ENCODE measurements around the gene PRDM16. TPM values are rescaled to one million over a fixed set of nuclear protein-coding genes. Genes with fewer than 3 reads are reported as not detected.

The PRDM16 gene
- polyA plus RNA-seq, 1 of the 3 experiments (the other 2 are of a cell fraction), result not detected

GRCh38 chr1:3028531-3029282 is 40.3 kb upstream of the PRDM16 start:
- 8% methylated on average over 12 of the region's 32 CpGs for WGBS (ENCODE audit: low lambda C conversion rate)
- CTCF ChIA-PET, result interaction anchor here (1.4 to 1.9 kb wide), 2 partner anchors 10 to 17 kb away, joined by 3 to 4 read pairs; no protein-coding TSS in a partner anchor
- H4K20me1 ChIP-seq (ENCODE audit: insufficient read depth), result no peaks in the 10 kb centered on the region
- H3K9me3 ChIP-seq, result no peaks in the 10 kb centered on the region
- no peaks in the 10 kb centered on the region for H3K9me2 ChIP-seq
- DNase-seq, result no peak
- no peak overlapping the region for H3K9ac ChIP-seq
- no peaks in the 10 kb centered on the region for H3K4me1 ChIP-seq (ENCODE audit: control insufficient read depth in 1 of 2, insufficient read depth in 2 of 2, low read depth in 1 of 2, low read length in 1 of 2)
- POLR2A ChIA-PET, result no interaction called here
- H3K79me2 ChIP-seq (ENCODE audit: insufficient read depth), result no peaks in the 10 kb centered on the region
- no peak overlapping the region for H2AFZ ChIP-seq (ENCODE audit: low read depth)
- no peaks in the 10 kb centered on the region for H3K27me3 ChIP-seq (ENCODE audit: insufficient read depth)
- H3F3A ChIP-seq (replicated peaks; ENCODE audit: insufficient read depth), result no peaks in the 10 kb centered on the region
- no peak overlapping the region for H3K4me2 ChIP-seq
- no peak overlapping the region for H3K4me3 ChIP-seq (ENCODE audit: low read depth in 2 of 2, low read length in 1 of 2)
- H3K36me3 ChIP-seq (replicated peaks in 1 of 2; ENCODE audit: control insufficient read depth in 1 of 2, insufficient read depth in 2 of 2, low read length in 1 of 2), result no peaks in the 10 kb centered on the region
- no peak for TF ChIP-seq EZH2phosphoT487 (IDR thresholded peaks at IDR 0.05; ENCODE audit: borderline replicate concordance, low read depth)
- TF ChIP-seq TAF1 (IDR thresholded peaks at IDR 0.05; ENCODE audit: borderline replicate concordance, low read depth, low read length), result no peak
- TF ChIP-seq CHD2 (IDR thresholded peaks at IDR 0.05; ENCODE audit: low read length, partially characterized antibody), result no peak
- TF ChIP-seq RCOR1 (IDR thresholded peaks at IDR 0.05; ENCODE audit: low read length), result no peak
- TF ChIP-seq TCF12 (IDR thresholded peaks at IDR 0.05), result no peak
- no peak overlapping the region for H3K27ac ChIP-seq (ENCODE audit: low read depth in 2 of 2, low read length in 1 of 2)

- POLR2A ChIA-PET, result no interaction called here
- CTCF ChIA-PET, result no interaction called here
- no peaks in the 10 kb centered on the region for H3K9me3 ChIP-seq
Measured at GRCh38 chr1:3029481-3029961, 39.5 kb upstream of the PRDM16 start.

More at GRCh38 chr1:3029481-3029961, 39.5 kb upstream of the PRDM16 start:
- Histone ChIP-seq H3K9me2 (no peaks in the 10 kb centered on the region), H2AFZ (ENCODE audit: low read depth) (no peak overlapping the region), H3K4me1 (ENCODE audit: control insufficient read depth in 1 of 2, insufficient read depth in 2 of 2, low read depth in 1 of 2, low read length in 1 of 2) (no peaks in the 10 kb centered on the region), H3K27ac (ENCODE audit: low read depth in 2 of 2, low read length in 1 of 2) (no peak overlapping the region), H3K27me3 (ENCODE audit: insufficient read depth) (no peaks in the 10 kb centered on the region), H4K20me1 (ENCODE audit: insufficient read depth) (no peaks in the 10 kb centered on the region), H3K79me2 (ENCODE audit: insufficient read depth) (no peaks in the 10 kb centered on the region), H3K4me2 (no peak overlapping the region), H3F3A (replicated peaks; ENCODE audit: insufficient read depth) (no peaks in the 10 kb centered on the region), H3K4me3 (ENCODE audit: low read depth in 2 of 2, low read length in 1 of 2) (no peak overlapping the region), H3K9ac (no peak overlapping the region), H3K36me3 (replicated peaks in 1 of 2; ENCODE audit: control insufficient read depth in 1 of 2, insufficient read depth in 2 of 2, low read length in 1 of 2) (no peaks in the 10 kb centered on the region)
- no peak for TF ChIP-seq PBX3 (IDR thresholded peaks at IDR 0.05)
- no peak for TF ChIP-seq ZBTB33 (IDR thresholded peaks at IDR 0.05; ENCODE audit: borderline replicate concordance, low read depth)
- TF ChIP-seq FOXJ3 (CRISPR knock-in tag; IDR thresholded peaks at IDR 0.05), result no peak
- no peak for TF ChIP-seq YY1 (IDR thresholded peaks at IDR 0.05; ENCODE audit: low read depth)
- TF ChIP-seq MXI1 (IDR thresholded peaks at IDR 0.05; ENCODE audit: low read depth, low read length), result no peak
- no peak for TF ChIP-seq FOSL2 (IDR thresholded peaks at IDR 0.05; ENCODE audit: borderline replicate concordance, low read depth)
- TF ChIP-seq MEF2A (IDR thresholded peaks at IDR 0.05; ENCODE audit: borderline replicate concordance, low read depth), result no peak
- no peak for DNase-seq
- 0% methylated on average over 1 of the region's 11 CpGs for WGBS (ENCODE audit: low lambda C conversion rate)

All from SK-N-SH (cell line).